Panc1 (cell line): ENCODE measurements around the gene INPP4B.

Experiments
- CTCF ChIP-seq: fragments of 450-650 bp; IDR thresholded peaks from 2 replicates; pipeline ENCODE4 v1.5.1; 2017; ENCODE audit warnings: mild to moderate bottlenecking
- POLR2AphosphoS5 ChIP-seq: IDR thresholded peaks from 2 replicates; pipeline ENCODE4 v1.6.1; 2012; ENCODE audit warnings: mild to moderate bottlenecking, low read depth, low read length, moderate library complexity
- REST ChIP-seq, 2 experiments: IDR thresholded peaks; 2 replicates each; pipeline ENCODE4 v1.6.1; 2011 to 2012; ENCODE audit warnings: low read depth in 2 of 2, control low read depth in 1 of 2, low read length in 1 of 2, mild to moderate bottlenecking in 1 of 2, moderate library complexity in 1 of 2; ENCODE audit not compliant: insufficient read depth in 1 of 2

- no peak for TF ChIP-seq CTCF
- no peak for TF ChIP-seq POLR2AphosphoS5
- no peak for TF ChIP-seq REST (IDR thresholded peaks at IDR 0.05; ENCODE audit: insufficient read depth in 1 of 2, low read depth in 2 of 2, low read length in 1 of 2)
Observed at GRCh38 chr4:142312391-142312790, 533.7 kb downstream of the INPP4B start.
